Measurements from ENCODE around the gene FGFR4. TPM values are rescaled to one million over a fixed set of nuclear protein-coding genes. Genes with fewer than 3 reads are reported as not detected.

FGFR4 gene
- total and polyA plus RNA-seq, 2 donors (not counting 1 experiment from before 2014, with no cell fraction given), result 12.6 to 28.4 TPM

DNA sequence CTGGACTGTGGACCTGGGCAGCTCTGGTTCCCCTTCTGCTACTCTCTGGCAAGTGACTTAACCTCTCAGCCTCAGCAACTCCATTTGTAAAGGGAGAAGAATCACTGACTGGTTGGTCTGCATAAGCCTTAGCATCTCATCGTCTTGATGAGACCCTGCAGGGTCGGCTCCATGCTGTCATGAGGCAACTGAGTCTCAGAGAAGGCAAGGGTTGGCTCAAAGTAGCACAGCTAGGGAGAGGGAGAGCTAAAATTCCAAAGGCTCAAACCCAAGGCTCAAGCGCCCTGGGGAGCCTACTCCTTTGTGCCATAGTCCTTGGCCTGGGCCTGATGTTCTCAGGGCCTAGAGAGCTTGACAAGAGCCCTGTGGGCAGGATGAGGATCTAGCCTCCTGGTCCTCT lies 4.5 kb downstream of the FGFR4 start:
- H3K9ac ChIP-seq (ENCODE audit: insufficient read depth, low read length), result no peak overlapping the region
- H3K36me3 ChIP-seq (ENCODE audit: control insufficient read depth, insufficient read depth, low read length), result peaks cover 4% of the 10 kb centered on the region
- no peaks in the 10 kb centered on the region for H3K9me3 ChIP-seq (ENCODE audit: control insufficient read depth, insufficient read depth, low read depth, low read length)
- H3K4me2 ChIP-seq (ENCODE audit: extremely low read depth, insufficient read depth, low read length), result no peak overlapping the region
- no peaks in the 10 kb centered on the region for H3K79me2 ChIP-seq (ENCODE audit: control insufficient read depth, insufficient read depth, low read length)
- DNase-seq (ENCODE audit: low read depth in 2 of 2), result no peak
- H2AFZ ChIP-seq (ENCODE audit: low read length), result no peak overlapping the region
- TF ChIP-seq, protein P1, sequence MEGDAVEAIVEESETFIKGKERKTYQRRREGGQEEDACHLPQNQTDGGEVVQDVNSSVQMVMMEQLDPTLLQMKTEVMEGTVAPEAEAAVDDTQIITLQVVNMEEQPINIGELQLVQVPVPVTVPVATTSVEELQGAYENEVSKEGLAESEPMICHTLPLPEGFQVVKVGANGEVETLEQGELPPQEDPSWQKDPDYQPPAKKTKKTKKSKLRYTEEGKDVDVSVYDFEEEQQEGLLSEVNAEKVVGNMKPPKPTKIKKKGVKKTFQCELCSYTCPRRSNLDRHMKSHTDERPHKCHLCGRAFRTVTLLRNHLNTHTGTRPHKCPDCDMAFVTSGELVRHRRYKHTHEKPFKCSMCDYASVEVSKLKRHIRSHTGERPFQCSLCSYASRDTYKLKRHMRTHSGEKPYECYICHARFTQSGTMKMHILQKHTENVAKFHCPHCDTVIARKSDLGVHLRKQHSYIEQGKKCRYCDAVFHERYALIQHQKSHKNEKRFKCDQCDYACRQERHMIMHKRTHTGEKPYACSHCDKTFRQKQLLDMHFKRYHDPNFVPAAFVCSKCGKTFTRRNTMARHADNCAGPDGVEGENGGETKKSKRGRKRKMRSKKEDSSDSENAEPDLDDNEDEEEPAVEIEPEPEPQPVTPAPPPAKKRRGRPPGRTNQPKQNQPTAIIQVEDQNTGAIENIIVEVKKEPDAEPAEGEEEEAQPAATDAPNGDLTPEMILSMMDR (conservative IDR thresholded peaks at IDR 0.05 in 1 of 2, IDR thresholded peaks at IDR 0.05 in 1 of 2; ENCODE audit: low read depth in 1 of 2, low read length in 2 of 2), result no peak
- no peak for TF ChIP-seq EZH2 (IDR thresholded peaks at IDR 0.05; ENCODE audit: low read length, missing control alignments)
- peaks cover 25% of the 10 kb centered on the region for H3K4me1 ChIP-seq (ENCODE audit: control insufficient read depth, extremely low read depth, insufficient read depth, low read length)
- H3K4me3 ChIP-seq (replicated peaks in 1 of 4; ENCODE audit: control extremely low read depth in 1 of 4, insufficient read depth in 1 of 4, low read depth in 3 of 4, low read length in 4 of 4), result no peak overlapping the region
- no peaks in the 10 kb centered on the region for H4K20me1 ChIP-seq (ENCODE audit: control insufficient read depth, extremely low read depth, insufficient read depth, low read length)
- no peak overlapping the region for H3K27ac ChIP-seq (ENCODE audit: insufficient read depth, low read length)
- H3K27me3 ChIP-seq (ENCODE audit: control insufficient read depth, insufficient read depth, low read length), result peaks cover 2% of the 10 kb centered on the region

- Histone ChIP-seq H3K9ac (ENCODE audit: insufficient read depth, low read length) (no peak overlapping the region), H2AFZ (ENCODE audit: low read length) (no peak overlapping the region), H3K27me3 (ENCODE audit: control insufficient read depth, insufficient read depth, low read length) (peaks cover 2% of the 10 kb centered on the region), H3K36me3 (ENCODE audit: control insufficient read depth, insufficient read depth, low read length) (peaks cover 7% of the 10 kb centered on the region), H4K20me1 (ENCODE audit: control insufficient read depth, extremely low read depth, insufficient read depth, low read length) (no peaks in the 10 kb centered on the region), H3K4me1 (ENCODE audit: control insufficient read depth, extremely low read depth, insufficient read depth, low read length) (peaks cover 25% of the 10 kb centered on the region), H3K4me3 (replicated peaks in 1 of 4; ENCODE audit: control extremely low read depth in 1 of 4, insufficient read depth in 1 of 4, low read depth in 3 of 4, low read length in 4 of 4) (no peak overlapping the region), H3K79me2 (ENCODE audit: control insufficient read depth, insufficient read depth, low read length) (no peaks in the 10 kb centered on the region), H3K27ac (ENCODE audit: insufficient read depth, low read length) (no peak overlapping the region), H3K9me3 (ENCODE audit: control insufficient read depth, insufficient read depth, low read depth, low read length) (no peaks in the 10 kb centered on the region), H3K4me2 (ENCODE audit: extremely low read depth, insufficient read depth, low read length) (no peak overlapping the region)
- no peak for TF ChIP-seq EZH2 (IDR thresholded peaks at IDR 0.05; ENCODE audit: low read length, missing control alignments)
- TF ChIP-seq, protein P1 (conservative IDR thresholded peaks at IDR 0.05 in 1 of 2, IDR thresholded peaks at IDR 0.05 in 1 of 2; ENCODE audit: low read depth in 1 of 2, low read length in 2 of 2), result no peak
- no peak for DNase-seq (ENCODE audit: low read depth in 2 of 2)
These were observed 5.7 kb downstream of the FGFR4 start for GRCh38 chr5:177092178-177093081.

DNA sequence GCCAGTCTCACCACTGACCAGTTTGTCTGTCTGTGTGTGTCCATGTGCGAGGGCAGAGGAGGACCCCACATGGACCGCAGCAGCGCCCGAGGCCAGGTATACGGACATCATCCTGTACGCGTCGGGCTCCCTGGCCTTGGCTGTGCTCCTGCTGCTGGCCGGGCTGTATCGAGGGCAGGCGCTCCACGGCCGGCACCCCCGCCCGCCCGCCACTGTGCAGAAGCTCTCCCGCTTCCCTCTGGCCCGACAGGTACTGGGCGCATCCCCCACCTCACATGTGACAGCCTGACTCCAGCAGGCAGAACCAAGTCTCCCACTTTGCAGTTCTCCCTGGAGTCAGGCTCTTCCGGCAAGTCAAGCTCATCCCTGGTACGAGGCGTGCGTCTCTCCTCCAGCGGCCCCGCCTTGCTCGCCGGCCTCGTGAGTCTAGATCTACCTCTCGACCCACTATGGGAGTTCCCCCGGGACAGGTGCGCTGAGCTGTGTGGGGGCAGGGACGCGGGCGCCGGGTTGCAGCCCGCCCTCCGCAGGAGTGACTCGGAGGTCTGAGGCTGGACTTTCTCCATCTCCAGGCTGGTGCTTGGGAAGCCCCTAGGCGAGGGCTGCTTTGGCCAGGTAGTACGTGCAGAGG lies 6.5 kb downstream of the FGFR4 start:
- Histone ChIP-seq H3K27me3 (ENCODE audit: control insufficient read depth, insufficient read depth, low read length) (peaks cover 2% of the 10 kb centered on the region), H3K4me1 (ENCODE audit: control insufficient read depth, extremely low read depth, insufficient read depth, low read length) (peaks cover 29% of the 10 kb centered on the region), H3K4me2 (ENCODE audit: extremely low read depth, insufficient read depth, low read length) (no peak overlapping the region), H3K4me3 (replicated peaks in 1 of 4; ENCODE audit: control extremely low read depth in 1 of 4, insufficient read depth in 1 of 4, low read depth in 3 of 4, low read length in 4 of 4) (no peak overlapping the region), H3K27ac (ENCODE audit: insufficient read depth, low read length) (no peak overlapping the region), H3K36me3 (ENCODE audit: control insufficient read depth, insufficient read depth, low read length) (peaks cover 9% of the 10 kb centered on the region), H4K20me1 (ENCODE audit: control insufficient read depth, extremely low read depth, insufficient read depth, low read length) (no peaks in the 10 kb centered on the region), H3K9me3 (ENCODE audit: control insufficient read depth, insufficient read depth, low read depth, low read length) (no peaks in the 10 kb centered on the region), H3K79me2 (ENCODE audit: control insufficient read depth, insufficient read depth, low read length) (no peaks in the 10 kb centered on the region), H3K9ac (ENCODE audit: insufficient read depth, low read length) (no peak overlapping the region), H2AFZ (ENCODE audit: low read length) (no peak overlapping the region)
- TF ChIP-seq, protein P1 (conservative IDR thresholded peaks at IDR 0.05 in 1 of 2, IDR thresholded peaks at IDR 0.05 in 1 of 2; ENCODE audit: low read depth in 1 of 2, low read length in 2 of 2), result no peak
- no peak for DNase-seq (ENCODE audit: low read depth in 2 of 2)

Data from fibroblast of lung (primary cell).